Amniotic epithelial cell (primary cell): ENCODE results near the gene PCDH19.

Experiments
- DNase-seq: peaks from one replicate; pipeline ENCODE4 v3.0.0-alpha.2; 2010; ENCODE audit warnings: low read depth

PCDH19 gene

GRCh38 chrX:100296183-100296753, 113.8 kb downstream of the PCDH19 start:
- no peak for DNase-seq

- DNase-seq: no peak
Measured at GRCh38 chrX:100294965-100295364, 115.1 kb downstream of the PCDH19 start.

GRCh38 chrX:100289066-100289558, 121.0 kb downstream of the PCDH19 start:
- no peak for DNase-seq

GRCh38 chrX:100277231-100277630, 132.8 kb downstream of the PCDH19 start:
- no peak for DNase-seq

- no peak for DNase-seq
Measured at GRCh38 chrX:100274916-100275315, 135.2 kb downstream of the PCDH19 start.

GRCh38 chrX:100265179-100265578, 144.9 kb downstream of the PCDH19 start:
- DNase-seq: no peak

- no peak for DNase-seq
Measured at GRCh38 chrX:100264200-100264599, 145.9 kb downstream of the PCDH19 start.

GRCh38 chrX:100263650-100264049, 146.4 kb downstream of the PCDH19 start:
- DNase-seq: no peak

GRCh38 chrX:100248885-100249493, 161.1 kb downstream of the PCDH19 start:
- no peak for DNase-seq

- DNase-seq: no peak
Measured at GRCh38 chrX:100247826-100248225, 162.2 kb downstream of the PCDH19 start.

- no peak for DNase-seq
Measured at GRCh38 chrX:100244681-100245080, 165.4 kb downstream of the PCDH19 start.
